Peyer's patch (tissue), 4 donors: ENCODE data around the gene GREB1L. TPM values are rescaled to one million over a fixed set of nuclear protein-coding genes. Genes with fewer than 3 reads are reported as not detected.

Source experiments
- DNase-seq, 3 donors: peaks; one replicate each; pipeline ENCODE4 v3.0.0-alpha.2; 2017 to 2019
- H3K27ac ChIP-seq, 4 donors: fragments of 200-600 bp; sonication (generic); one replicate each; pipeline ENCODE4 v1.5.1; 2016 to 2019
- H3K27me3 ChIP-seq, 2 donors: fragments of 200-600 bp; sonication (generic); one replicate each; pipeline ENCODE4 v1.5.1; 2019
- H3K36me3 ChIP-seq, 3 donors: fragments of 200-600 bp; sonication (generic); one replicate each; pipeline ENCODE4 v1.5.1; 2016 to 2019
- H3K4me1 ChIP-seq, 4 donors: fragments of 200-600 bp; sonication (generic); one replicate each; pipeline ENCODE4 v1.5.1; 2016 to 2019
- H3K4me3 ChIP-seq, 4 donors: fragments of 200-600 bp; sonication (generic); 1 replicate in 3 of 4; 2 replicates in 1 of 4; pipeline ENCODE4 v1.5.1; 2016 to 2019; ENCODE audit warnings: mild to moderate bottlenecking in 1 of 4
- H3K9me3 ChIP-seq, 4 donors: fragments of 200-600 bp; sonication (generic); one replicate each; pipeline ENCODE4 v1.5.1; 2016 to 2019; ENCODE audit warnings: mild to moderate bottlenecking in 1 of 4
- CTCF ChIP-seq, 6 experiments: fragments of 450-650 bp in 4 of 6; fragments of 200-600 bp in 2 of 6; sonication (generic) in 1 of 6; IDR thresholded peaks; one replicate each; pipeline ENCODE4 v1.5.1; 2017 to 2019; ENCODE audit warnings: antibody characterized with exemption in 6 of 6, mild to moderate bottlenecking in 3 of 6, moderate library complexity in 1 of 6
- POLR2A ChIP-seq, 2 donors: fragments of 450-650 bp; IDR thresholded peaks; one replicate each; pipeline ENCODE4 v1.5.1; 2017; ENCODE audit warnings: antibody characterized with exemption in 2 of 2, mild to moderate bottlenecking in 2 of 2, moderate library complexity in 2 of 2
- total RNA-seq, 4 donors: library from RNA; depleted of rRNA; stranded (reverse); fragments of >200 nt; gene quantifications; one replicate each; pipeline ENCODE4 v1.1.0, GENCODE V29; 2016

Gene GREB1L
- total RNA-seq, 4 donors from 2014 or later: 0.53 to 3.3 (median 2.8) TPM

- Histone ChIP-seq H3K27me3 (no peaks in the 10 kb centered on the region), H3K27ac (no peak overlapping the region), H3K4me1 (no peaks in the 10 kb centered on the region), H3K4me3 (no peak overlapping the region), H3K9me3 (no peaks in the 10 kb centered on the region), H3K36me3 (no peaks in the 10 kb centered on the region)
- TF ChIP-seq POLR2A (IDR thresholded peaks at IDR 0.05) (no peak), CTCF (IDR thresholded peaks at IDR 0.05) (no peak)
- DNase-seq: no peak
Measured at GRCh38 chr18:21264651-21265050, 22.6 kb downstream of the GREB1L start.

GRCh38 chr18:21265971-21266673, 24.1 kb downstream of the GREB1L start:
- Histone ChIP-seq H3K9me3 (no peaks in the 10 kb centered on the region), H3K27me3 (no peaks in the 10 kb centered on the region), H3K4me1 (no peaks in the 10 kb centered on the region), H3K36me3 (no peaks in the 10 kb centered on the region), H3K27ac (no peak overlapping the region), H3K4me3 (no peak overlapping the region)
- DNase-seq: no peak
- TF ChIP-seq CTCF (IDR thresholded peaks at IDR 0.05) (no peak), POLR2A (IDR thresholded peaks at IDR 0.05) (no peak)

GRCh38 chr18:21267400-21267799, 25.4 kb downstream of the GREB1L start:
- DNase-seq: no peak
- no peaks in the 10 kb centered on the region for H3K36me3 ChIP-seq
- no peak for TF ChIP-seq POLR2A (IDR thresholded peaks at IDR 0.05)
- no peak for TF ChIP-seq CTCF (IDR thresholded peaks at IDR 0.05)
- H3K4me1 ChIP-seq: no peaks in the 10 kb centered on the region
- H3K4me3 ChIP-seq: no peak overlapping the region
- H3K27me3 ChIP-seq: no peaks in the 10 kb centered on the region
- no peaks in the 10 kb centered on the region for H3K9me3 ChIP-seq
- H3K27ac ChIP-seq: no peak overlapping the region

GRCh38 chr18:21269349-21269748, 27.3 kb downstream of the GREB1L start:
- Histone ChIP-seq H3K27me3 (no peaks in the 10 kb centered on the region), H3K4me1 (no peaks in the 10 kb centered on the region), H3K36me3 (no peaks in the 10 kb centered on the region), H3K27ac (no peak overlapping the region), H3K9me3 (no peaks in the 10 kb centered on the region), H3K4me3 (no peak overlapping the region)
- no peak for DNase-seq
- no peak for TF ChIP-seq POLR2A (IDR thresholded peaks at IDR 0.05)
- no peak for TF ChIP-seq CTCF (IDR thresholded peaks at IDR 0.05)

GRCh38 chr18:21270453-21270852, 28.4 kb downstream of the GREB1L start:
- no peak for DNase-seq
- H3K27me3 ChIP-seq: no peaks in the 10 kb centered on the region
- no peaks in the 10 kb centered on the region for H3K4me1 ChIP-seq
- TF ChIP-seq CTCF (IDR thresholded peaks at IDR 0.05): no peak
- no peak for TF ChIP-seq POLR2A (IDR thresholded peaks at IDR 0.05)
- H3K27ac ChIP-seq: peak overlapping the region in 1 of 4 donors; percentile 11
- no peaks in the 10 kb centered on the region for H3K36me3 ChIP-seq
- H3K9me3 ChIP-seq: no peaks in the 10 kb centered on the region
- no peak overlapping the region for H3K4me3 ChIP-seq
